DND-41 (cell line): ENCODE measurements around the gene LRRC59.
"Not testable (repeated sequence)": the region's sequence is repeated elsewhere in the genome, so short reads cannot be mapped to it uniquely, and the experiment has no call there.

Experiments
- ATAC-seq: fragments of 200-7000 bp; cut with Tn5 transposase; 3 replicates; pipeline ENCODE4 v1.9.1; 2021; ENCODE audit warnings: low read depth; ENCODE audit not compliant: insufficient read depth
- DNase-seq: peaks from one replicate; pipeline ENCODE4 v3.0.0-alpha.2; 2020
- H2AFZ ChIP-seq: 2 replicates; pipeline ENCODE4 v1.6.0; 2012; ENCODE audit warnings: low read depth, low read length
- H3K27ac ChIP-seq: 2 replicates; pipeline ENCODE4 v1.5.1; 2012; ENCODE audit warnings: low read length, inconsistent platforms
- H3K27me3 ChIP-seq: fragments of 200-600 bp; sonication (generic); 2 replicates; pipeline ENCODE4 v1.6.0; 2012; ENCODE audit warnings: low read length, mild to moderate bottlenecking, inconsistent platforms; ENCODE audit not compliant: insufficient read depth, poor library complexity
- H3K36me3 ChIP-seq: 2 replicates; pipeline ENCODE4 v1.5.1; 2012; ENCODE audit warnings: low read length, inconsistent platforms; ENCODE audit not compliant: insufficient read depth
- H3K4me1 ChIP-seq: 2 replicates; pipeline ENCODE4 v1.5.1; 2012; ENCODE audit warnings: mild to moderate bottlenecking, low read length; ENCODE audit not compliant: insufficient read depth
- H3K4me2 ChIP-seq: 2 replicates; pipeline ENCODE4 v1.6.0; 2012; ENCODE audit warnings: mild to moderate bottlenecking, moderate library complexity, low read length, inconsistent platforms; ENCODE audit not compliant: insufficient read depth
- H3K4me3 ChIP-seq, 2 experiments: fragments of 200-600 bp in 1 of 2; shearing (Covaris generic) in 1 of 2; 2 replicates each; pipeline ENCODE4 v1.5.1; 2012 to 2016; ENCODE audit warnings: inconsistent platforms in 2 of 2, low read length in 2 of 2, mild to moderate bottlenecking in 2 of 2, low read depth in 1 of 2, moderate library complexity in 1 of 2
- H3K79me2 ChIP-seq: 2 replicates; pipeline ENCODE4 v1.6.0; 2012; ENCODE audit warnings: low read length, inconsistent platforms; ENCODE audit not compliant: insufficient read depth
- H3K9ac ChIP-seq: 2 replicates; pipeline ENCODE4 v1.6.0; 2012; ENCODE audit warnings: low read depth, mild to moderate bottlenecking, inconsistent platforms, low read length, moderate library complexity
- H3K9me3 ChIP-seq: 2 replicates; pipeline ENCODE4 v1.5.1; 2012; ENCODE audit warnings: low read length, moderate library complexity, mild to moderate bottlenecking, inconsistent platforms; ENCODE audit not compliant: insufficient read depth, severe bottlenecking
- H4K20me1 ChIP-seq: 2 replicates; pipeline ENCODE4 v1.6.0; 2012; ENCODE audit warnings: low read length; ENCODE audit not compliant: insufficient read depth
- EZH2 ChIP-seq: IDR thresholded peaks from 3 replicates; pipeline ENCODE4 v1.6.1; 2012; ENCODE audit warnings: borderline replicate concordance, low read depth, mild to moderate bottlenecking, moderate library complexity, low read length, inconsistent platforms; ENCODE audit not compliant: severe bottlenecking
- TF ChIP-seq, protein P1 (sequence below): IDR thresholded peaks from 2 replicates; pipeline ENCODE4 v1.5.1; 2012; ENCODE audit warnings: borderline replicate concordance, low read length, moderate library complexity, mild to moderate bottlenecking; ENCODE audit not compliant: poor library complexity, severe bottlenecking; ENCODE audit errors: extremely low read depth

LRRC59 gene

GRCh38 chr17:50430821-50431618 is 33.7 kb upstream of the LRRC59 start:
- TF ChIP-seq, protein P1, sequence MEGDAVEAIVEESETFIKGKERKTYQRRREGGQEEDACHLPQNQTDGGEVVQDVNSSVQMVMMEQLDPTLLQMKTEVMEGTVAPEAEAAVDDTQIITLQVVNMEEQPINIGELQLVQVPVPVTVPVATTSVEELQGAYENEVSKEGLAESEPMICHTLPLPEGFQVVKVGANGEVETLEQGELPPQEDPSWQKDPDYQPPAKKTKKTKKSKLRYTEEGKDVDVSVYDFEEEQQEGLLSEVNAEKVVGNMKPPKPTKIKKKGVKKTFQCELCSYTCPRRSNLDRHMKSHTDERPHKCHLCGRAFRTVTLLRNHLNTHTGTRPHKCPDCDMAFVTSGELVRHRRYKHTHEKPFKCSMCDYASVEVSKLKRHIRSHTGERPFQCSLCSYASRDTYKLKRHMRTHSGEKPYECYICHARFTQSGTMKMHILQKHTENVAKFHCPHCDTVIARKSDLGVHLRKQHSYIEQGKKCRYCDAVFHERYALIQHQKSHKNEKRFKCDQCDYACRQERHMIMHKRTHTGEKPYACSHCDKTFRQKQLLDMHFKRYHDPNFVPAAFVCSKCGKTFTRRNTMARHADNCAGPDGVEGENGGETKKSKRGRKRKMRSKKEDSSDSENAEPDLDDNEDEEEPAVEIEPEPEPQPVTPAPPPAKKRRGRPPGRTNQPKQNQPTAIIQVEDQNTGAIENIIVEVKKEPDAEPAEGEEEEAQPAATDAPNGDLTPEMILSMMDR, result no peak
- TF ChIP-seq EZH2, result no peak
- Histone ChIP-seq H3K4me3 (no peak overlapping the region), H3K4me2 (no peak overlapping the region), H3K27me3 (no peaks in the 10 kb centered on the region), H3K27ac (no peak overlapping the region), H3K9me3 (no peaks in the 10 kb centered on the region), H2AFZ (no peak overlapping the region), H3K4me1 (peaks cover 18% of the 10 kb centered on the region), H3K79me2 (peaks cover 40% of the 10 kb centered on the region), H3K9ac (no peak overlapping the region), H4K20me1 (peaks cover 14% of the 10 kb centered on the region; the same call in 1 of the 2 replicates), H3K36me3 (no peaks in the 10 kb centered on the region; the same call in 1 of the 2 replicates)
- no peak for ATAC-seq
- DNase-seq, result no peak

DNA sequence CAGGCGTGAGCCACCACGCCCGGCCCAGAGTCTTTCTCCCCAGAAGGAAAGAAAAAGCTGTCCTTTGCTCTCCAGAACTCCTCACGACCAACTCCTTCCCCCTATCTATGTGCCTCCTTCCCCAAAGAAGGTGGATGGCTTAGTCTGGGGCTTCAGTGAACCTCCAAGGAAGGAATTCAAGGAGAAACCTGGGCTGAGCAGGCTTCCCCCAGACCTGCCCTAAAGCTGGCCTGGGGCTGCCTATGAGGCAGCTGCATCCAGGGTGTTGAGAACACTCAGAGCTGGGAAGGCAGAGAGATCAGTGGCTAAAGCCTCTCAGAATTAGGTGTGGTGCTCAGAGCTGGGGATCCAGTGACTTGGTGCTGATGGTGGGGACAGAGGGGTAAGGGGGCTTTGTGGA is 32.5 kb upstream of the LRRC59 start:
- peaks cover 14% of the 10 kb centered on the region; the same call in 1 of the 2 replicates for H4K20me1 ChIP-seq
- H3K4me2 ChIP-seq, result no peak overlapping the region
- H3K9ac ChIP-seq, result no peak overlapping the region
- no peak overlapping the region for H2AFZ ChIP-seq
- no peak overlapping the region for H3K27ac ChIP-seq
- no peak overlapping the region for H3K4me3 ChIP-seq
- no peak for DNase-seq
- H3K27me3 ChIP-seq, result no peaks in the 10 kb centered on the region
- no peak for TF ChIP-seq EZH2
- TF ChIP-seq, protein P1, result no peak
- peaks cover 28% of the 10 kb centered on the region for H3K4me1 ChIP-seq
- H3K36me3 ChIP-seq, result no peaks in the 10 kb centered on the region; the same call in 1 of the 2 replicates
- H3K9me3 ChIP-seq, result no peaks in the 10 kb centered on the region
- ATAC-seq, result no peak
- peaks cover 50% of the 10 kb centered on the region for H3K79me2 ChIP-seq

DNA sequence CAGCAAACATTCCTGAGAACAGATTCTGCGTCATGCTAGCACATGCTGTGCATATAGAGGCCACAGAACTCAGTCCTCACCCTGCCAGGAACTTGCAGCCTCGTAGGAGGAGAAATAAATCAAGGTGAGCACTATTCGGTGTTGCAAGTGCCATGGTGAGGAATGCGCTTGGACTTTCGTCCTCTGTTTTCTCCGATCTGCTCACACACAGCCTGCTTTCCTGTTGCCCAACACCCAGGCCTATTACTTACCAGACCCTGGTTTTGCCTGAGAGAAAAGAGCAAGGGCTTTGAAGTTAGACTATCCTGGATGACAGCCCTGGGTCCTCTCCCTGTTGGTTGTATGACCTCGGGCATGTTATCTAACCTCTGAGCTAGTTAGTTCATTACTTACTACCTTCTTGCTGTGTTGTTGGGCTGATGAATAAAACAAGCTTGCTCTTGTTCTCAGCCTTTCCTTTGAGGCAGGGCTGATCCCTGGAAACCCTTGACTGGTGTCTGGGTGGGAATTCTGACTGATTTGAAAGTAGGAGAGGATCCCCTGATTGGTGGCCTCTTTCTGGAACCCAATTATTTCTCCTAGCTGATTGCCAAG is 31.6 kb upstream of the LRRC59 start:
- Histone ChIP-seq H3K36me3 (no peaks in the 10 kb centered on the region; the same call in 1 of the 2 replicates), H3K27me3 (no peaks in the 10 kb centered on the region), H3K4me2 (0 out of 2 replicates have a peak overlapping the region, but pooled peaks have one; percentile 5), H3K9me3 (no peaks in the 10 kb centered on the region), H3K4me3 (no peak overlapping the region), H3K4me1 (peaks cover 35% of the 10 kb centered on the region), H3K27ac (no peak overlapping the region), H3K79me2 (peaks cover 50% of the 10 kb centered on the region), H2AFZ (no peak overlapping the region), H4K20me1 (peaks cover 14% of the 10 kb centered on the region; the same call in 1 of the 2 replicates), H3K9ac (no peak overlapping the region)
- no peak for ATAC-seq
- DNase-seq, result no peak
- TF ChIP-seq, protein P1, result no peak
- no peak for TF ChIP-seq EZH2

DNA sequence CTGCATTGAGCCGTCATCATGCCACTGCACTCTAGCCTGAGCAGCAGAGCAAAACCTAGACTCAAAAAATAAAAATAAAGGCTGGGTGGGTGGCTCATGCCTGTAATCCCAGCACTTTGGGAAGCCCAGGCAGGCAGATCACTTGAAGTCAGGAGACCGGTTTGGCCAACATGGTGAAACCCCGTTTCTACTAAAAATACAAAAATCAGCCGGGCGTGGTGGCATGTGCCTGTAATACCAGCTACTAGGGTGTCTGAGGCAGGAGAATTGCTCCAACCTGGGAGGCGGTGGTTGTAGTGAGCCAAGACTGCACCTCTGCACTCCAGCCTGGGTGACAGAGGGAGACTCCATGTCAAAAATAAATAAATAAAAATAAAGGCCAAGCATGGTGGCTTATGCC is 30.8 kb upstream of the LRRC59 start:
- Histone ChIP-seq H3K79me2 (peaks cover 50% of the 10 kb centered on the region), H3K4me1 (peaks cover 38% of the 10 kb centered on the region), H3K4me2 (peak overlapping the region; percentile 99; the same call in 1 of the 2 replicates), H3K27ac (peak overlapping the region; percentile 72; the same call in 1 of the 2 replicates), H4K20me1 (peaks cover 14% of the 10 kb centered on the region; the same call in 1 of the 2 replicates)
- not testable (repeated sequence) for ATAC-seq, H3K27me3 ChIP-seq, H3K36me3 ChIP-seq, DNase-seq, H3K9ac ChIP-seq, H3K4me3 ChIP-seq, H2AFZ ChIP-seq, H3K9me3 ChIP-seq
